Mucosa of rectum (tissue), 2 donors: Measurements from ENCODE around the gene TSNAXIP1.
A peak's percentile ranks its signal among the peaks of the same experiment; 100 is the strongest.

Experiments used
- H3K27ac ChIP-seq, 2 donors: one replicate each; pipeline ENCODE4 v1.7.0; 2013; ENCODE audit warnings: inconsistent platforms in 2 of 2, low read depth in 2 of 2, low read length in 2 of 2
- H3K27me3 ChIP-seq, 2 donors: one replicate each; pipeline ENCODE4 v1.7.0; 2013; ENCODE audit warnings: low read length in 2 of 2; ENCODE audit not compliant: control insufficient read depth in 2 of 2, insufficient read depth in 2 of 2
- H3K36me3 ChIP-seq, 2 donors: one replicate each; pipeline ENCODE4 v1.7.0; 2013; ENCODE audit warnings: low read length in 2 of 2; ENCODE audit not compliant: control insufficient read depth in 2 of 2, insufficient read depth in 2 of 2
- H3K4me1 ChIP-seq, 2 donors: one replicate each; pipeline ENCODE4 v1.7.0; 2013; ENCODE audit warnings: low read length in 2 of 2, mild to moderate bottlenecking in 1 of 2; ENCODE audit not compliant: control insufficient read depth in 2 of 2, insufficient read depth in 2 of 2
- H3K4me3 ChIP-seq, 2 donors: one replicate each; pipeline ENCODE4 v1.7.0; 2013; ENCODE audit warnings: low read length in 2 of 2
- H3K9ac ChIP-seq, 2 donors: one replicate each; pipeline ENCODE4 v1.7.0; 2013; ENCODE audit warnings: low read length in 2 of 2, low read depth in 1 of 2, mild to moderate bottlenecking in 1 of 2
- H3K9me3 ChIP-seq, 2 donors: one replicate each; pipeline ENCODE4 v1.7.0; 2013; ENCODE audit warnings: low read length in 2 of 2; ENCODE audit not compliant: control insufficient read depth in 2 of 2
- donor health status: healthy.
- donor health status: Normal muscosa, but diverticular disease.

TSNAXIP1 gene, protein sequence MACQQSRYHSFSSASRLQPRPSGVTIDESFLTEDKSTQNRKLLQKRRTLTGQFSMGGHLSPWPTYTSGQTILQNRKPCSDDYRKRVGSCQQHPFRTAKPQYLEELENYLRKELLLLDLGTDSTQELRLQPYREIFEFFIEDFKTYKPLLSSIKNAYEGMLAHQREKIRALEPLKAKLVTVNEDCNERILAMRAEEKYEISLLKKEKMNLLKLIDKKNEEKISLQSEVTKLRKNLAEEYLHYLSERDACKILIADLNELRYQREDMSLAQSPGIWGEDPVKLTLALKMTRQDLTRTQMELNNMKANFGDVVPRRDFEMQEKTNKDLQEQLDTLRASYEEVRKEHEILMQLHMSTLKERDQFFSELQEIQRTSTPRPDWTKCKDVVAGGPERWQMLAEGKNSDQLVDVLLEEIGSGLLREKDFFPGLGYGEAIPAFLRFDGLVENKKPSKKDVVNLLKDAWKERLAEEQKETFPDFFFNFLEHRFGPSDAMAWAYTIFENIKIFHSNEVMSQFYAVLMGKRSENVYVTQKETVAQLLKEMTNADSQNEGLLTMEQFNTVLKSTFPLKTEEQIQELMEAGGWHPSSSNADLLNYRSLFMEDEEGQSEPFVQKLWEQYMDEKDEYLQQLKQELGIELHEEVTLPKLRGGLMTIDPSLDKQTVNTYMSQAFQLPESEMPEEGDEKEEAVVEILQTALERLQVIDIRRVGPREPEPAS

DNA sequence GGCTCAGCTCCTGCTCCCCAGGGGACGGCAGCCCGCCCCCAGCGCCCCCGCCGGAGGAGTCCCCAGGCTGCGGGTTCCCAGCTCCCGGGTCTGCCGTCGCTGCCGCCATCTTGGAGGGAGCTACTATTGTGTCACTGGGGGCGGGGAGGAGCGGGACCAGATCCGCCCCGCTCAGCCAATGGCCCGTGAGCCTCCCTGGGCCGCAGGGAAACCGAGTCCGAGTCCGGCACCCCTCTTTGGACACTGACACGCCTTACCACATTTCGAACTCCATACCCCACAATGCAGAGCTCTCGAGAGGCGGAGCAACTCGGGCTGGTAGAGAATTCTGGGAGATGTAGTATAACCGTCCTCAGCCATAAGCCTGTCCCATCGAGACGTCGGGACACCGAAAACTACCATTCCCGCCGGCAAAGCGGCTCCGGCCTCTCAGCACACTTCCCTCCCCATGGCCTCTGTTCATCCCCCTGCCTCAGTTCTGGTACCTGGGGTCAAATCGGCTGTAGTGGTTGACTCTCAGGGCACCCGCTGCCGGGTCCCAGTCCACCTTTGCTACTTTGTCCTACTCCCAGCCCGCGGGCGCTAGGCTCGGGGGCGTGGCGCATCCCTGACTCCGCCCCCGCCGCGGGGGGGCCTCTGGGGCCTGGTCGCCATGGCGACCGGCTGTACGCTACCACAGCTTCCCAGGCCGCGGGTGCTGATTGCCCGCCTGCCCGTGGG is at the start of gene TSNAXIP1, which contains the start of gene RANBP10:
TSNAXIP1 (plus strand) TSS at position 462 of the 720 bp plus-strand sequence. CDS start 261 bp downstream, outside the sequence.
RANBP10 (minus strand) TSS at position 133 of the 720 bp plus-strand sequence; CDS start at position 109, 24 bp downstream.
- peaks cover 14 to 20% of the 10 kb centered on the region in 2 donors for H3K4me1 ChIP-seq
- H3K9me3 ChIP-seq, result no peaks in the 10 kb centered on the region
- H3K36me3 ChIP-seq, result peaks cover 5 to 11% of the 10 kb centered on the region in 2 donors
- H3K4me3 ChIP-seq, result peak within 1 kb of the TSS; percentile 93
- H3K9ac ChIP-seq, result peak within 1 kb of the TSS; percentile 93 to 95
- H3K27ac ChIP-seq, result peak within 1 kb of the TSS; percentile 67 to 68
- H3K27me3 ChIP-seq, result no peaks in the 10 kb centered on the region

DNA sequence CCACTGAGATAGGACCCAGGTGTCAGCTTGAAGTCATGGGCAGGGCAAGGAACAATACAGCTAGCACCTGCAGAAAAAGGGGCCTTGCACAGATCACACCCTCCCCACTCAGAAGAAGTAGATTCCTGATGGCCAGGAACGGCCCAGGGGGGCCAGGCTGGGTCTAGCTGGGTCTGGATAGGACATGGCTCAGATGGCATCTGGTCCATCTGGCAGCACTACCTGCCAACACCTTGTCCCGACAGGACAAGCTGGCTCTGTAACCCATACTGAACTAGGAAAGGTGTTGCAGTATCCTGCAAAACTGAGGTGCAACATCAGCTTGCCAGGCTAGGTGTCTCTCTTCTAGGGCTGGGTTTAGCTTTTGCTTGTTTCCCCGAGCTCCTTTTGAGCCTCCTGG is 48.7 kb upstream of the TSNAXIP1 start:
- peaks cover 0 to 6% of the 10 kb centered on the region in 2 donors for H3K4me1 ChIP-seq
- H3K9me3 ChIP-seq, result no peaks in the 10 kb centered on the region
- H3K36me3 ChIP-seq, result peaks cover 8 to 16% of the 10 kb centered on the region in 2 donors
- no peak overlapping the region for H3K4me3 ChIP-seq
- no peak overlapping the region for H3K27ac ChIP-seq
- H3K27me3 ChIP-seq, result no peaks in the 10 kb centered on the region
- no peak overlapping the region for H3K9ac ChIP-seq

DNA sequence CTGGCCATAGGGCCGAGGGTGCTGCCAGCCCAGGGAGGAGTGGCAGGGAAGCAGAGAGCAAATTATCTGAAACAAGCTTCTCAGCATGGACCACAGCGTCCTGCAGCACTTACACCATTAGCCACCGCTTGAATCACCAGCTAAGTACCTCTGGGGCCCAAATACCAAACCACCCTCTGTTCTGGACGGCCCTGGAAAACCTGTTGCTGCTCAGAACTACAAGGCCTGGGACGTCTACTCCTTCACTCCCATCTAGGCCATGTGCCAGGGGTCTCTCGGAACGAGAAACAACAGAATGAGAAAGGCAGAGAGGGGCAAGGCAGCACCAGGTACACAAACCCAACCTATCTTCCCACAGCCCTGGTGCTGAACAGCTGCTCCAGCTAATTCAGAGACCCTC is 47.7 kb upstream of the TSNAXIP1 start:
- Histone ChIP-seq H3K9ac (no peak overlapping the region), H3K27me3 (no peaks in the 10 kb centered on the region), H3K9me3 (no peaks in the 10 kb centered on the region), H3K4me3 (no peak overlapping the region), H3K27ac (no peak overlapping the region), H3K4me1 (peaks cover 0 to 6% of the 10 kb centered on the region in 2 donors), H3K36me3 (peaks cover 8 to 22% of the 10 kb centered on the region in 2 donors)

DNA sequence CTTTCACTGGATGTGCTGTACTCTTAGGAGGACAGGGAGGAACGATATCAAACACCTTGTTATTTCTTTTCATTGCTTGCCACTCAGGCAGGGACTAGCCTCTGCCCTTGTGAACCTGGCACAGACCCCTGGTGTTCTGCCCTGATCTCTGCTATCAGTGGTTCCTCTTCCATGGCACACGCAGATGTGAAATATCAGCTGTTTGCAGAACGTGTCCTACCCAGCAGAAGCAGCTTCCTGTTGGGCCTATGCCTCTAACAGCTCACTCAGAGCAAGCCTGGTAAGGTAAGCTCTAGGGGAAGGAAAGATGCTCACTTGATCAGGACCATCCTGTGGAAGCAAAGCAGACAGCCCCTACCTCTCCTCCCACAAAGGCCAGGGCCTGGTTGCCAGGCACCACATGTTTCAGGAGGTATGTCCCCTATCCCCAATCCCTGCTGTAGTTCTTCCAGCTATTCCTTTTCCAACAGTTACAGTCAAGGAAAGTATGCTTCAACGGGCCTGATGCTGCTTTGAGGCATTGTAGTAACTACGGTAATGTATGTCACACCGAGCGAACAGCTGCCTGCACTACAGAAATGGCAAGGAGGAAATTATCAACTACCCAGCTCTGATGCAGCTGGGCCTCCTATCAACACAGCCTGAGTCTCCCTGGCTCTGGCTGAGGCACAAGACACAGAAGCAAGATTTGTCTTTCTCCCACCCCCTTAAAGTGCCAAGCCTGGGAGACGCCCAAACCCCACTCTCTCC is 46.3 kb upstream of the TSNAXIP1 start:
- Histone ChIP-seq H3K27ac (no peak overlapping the region), H3K9me3 (no peaks in the 10 kb centered on the region), H3K4me1 (peaks cover 0 to 6% of the 10 kb centered on the region in 2 donors), H3K4me3 (no peak overlapping the region), H3K36me3 (peaks cover 3 to 22% of the 10 kb centered on the region in 2 donors), H3K9ac (no peak overlapping the region), H3K27me3 (no peaks in the 10 kb centered on the region)

DNA sequence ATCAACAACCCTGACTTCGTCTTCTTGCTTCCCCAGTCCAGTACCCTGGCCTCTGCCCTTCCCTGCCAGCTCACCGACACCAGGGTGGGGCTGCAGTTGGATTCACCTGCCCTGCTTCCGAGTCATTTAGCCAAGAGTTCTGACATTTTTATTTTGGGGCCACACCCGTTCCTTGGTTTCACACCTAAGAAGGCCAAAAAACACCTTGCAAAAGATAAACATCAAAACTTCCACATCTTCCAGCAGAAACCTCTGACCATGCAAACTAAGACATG is 45.8 kb upstream of the TSNAXIP1 start:
- Histone ChIP-seq H3K27me3 (no peaks in the 10 kb centered on the region), H3K36me3 (peaks cover 3 to 22% of the 10 kb centered on the region in 2 donors), H3K4me3 (no peak overlapping the region), H3K9ac (no peak overlapping the region), H3K27ac (no peak overlapping the region), H3K4me1 (peaks cover 0 to 6% of the 10 kb centered on the region in 2 donors), H3K9me3 (no peaks in the 10 kb centered on the region)

DNA sequence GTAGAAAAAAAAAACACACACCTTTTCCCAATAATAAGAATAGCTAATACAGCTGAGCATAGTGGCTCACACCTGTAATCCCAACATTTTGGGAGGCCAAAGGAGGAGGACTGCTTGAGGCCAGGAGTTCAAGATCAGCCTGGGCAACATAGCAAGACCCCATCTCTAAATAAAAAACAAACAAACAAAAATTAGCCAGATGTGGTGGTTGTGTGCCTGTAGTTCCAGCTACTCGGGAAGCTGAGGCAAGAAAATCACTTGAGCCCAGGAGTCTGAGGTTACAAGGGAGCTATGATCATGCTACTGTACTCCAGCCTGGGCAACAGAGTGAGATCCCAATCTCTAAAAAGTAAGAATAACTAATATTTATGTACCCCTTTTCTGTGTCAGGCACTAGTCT is 44.8 kb upstream of the TSNAXIP1 start:
- Histone ChIP-seq H3K9ac (no peak overlapping the region), H3K27ac (no peak overlapping the region), H3K27me3 (no peaks in the 10 kb centered on the region), H3K9me3 (no peaks in the 10 kb centered on the region), H3K36me3 (peaks cover 3 to 24% of the 10 kb centered on the region in 2 donors), H3K4me1 (peaks cover 0 to 6% of the 10 kb centered on the region in 2 donors), H3K4me3 (no peak overlapping the region)

DNA sequence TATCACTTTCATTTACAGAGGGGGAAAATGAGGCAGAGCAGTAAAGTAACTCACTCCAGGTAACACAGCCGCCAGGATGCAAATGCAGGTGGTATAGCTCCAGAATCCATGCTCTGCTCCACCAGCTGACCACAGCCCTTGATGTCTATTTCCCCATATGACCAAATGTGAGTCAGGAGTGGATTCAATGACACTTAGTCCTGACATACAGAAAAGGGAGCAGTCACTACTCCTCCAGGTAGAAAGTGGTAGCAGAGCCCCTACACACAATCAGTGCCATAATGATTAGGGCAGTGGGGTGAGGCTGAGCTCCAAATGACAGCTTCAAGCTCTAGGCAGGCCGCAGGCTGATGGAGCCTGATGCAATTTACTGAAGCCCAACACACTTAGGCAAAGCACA is 44.3 kb upstream of the TSNAXIP1 start:
- H3K4me3 ChIP-seq, result no peak overlapping the region
- H3K9ac ChIP-seq, result no peak overlapping the region
- peaks cover 3 to 21% of the 10 kb centered on the region in 2 donors for H3K36me3 ChIP-seq
- peaks cover 0 to 6% of the 10 kb centered on the region in 2 donors for H3K4me1 ChIP-seq
- H3K27me3 ChIP-seq, result no peaks in the 10 kb centered on the region
- H3K9me3 ChIP-seq, result no peaks in the 10 kb centered on the region
- no peak overlapping the region for H3K27ac ChIP-seq

DNA sequence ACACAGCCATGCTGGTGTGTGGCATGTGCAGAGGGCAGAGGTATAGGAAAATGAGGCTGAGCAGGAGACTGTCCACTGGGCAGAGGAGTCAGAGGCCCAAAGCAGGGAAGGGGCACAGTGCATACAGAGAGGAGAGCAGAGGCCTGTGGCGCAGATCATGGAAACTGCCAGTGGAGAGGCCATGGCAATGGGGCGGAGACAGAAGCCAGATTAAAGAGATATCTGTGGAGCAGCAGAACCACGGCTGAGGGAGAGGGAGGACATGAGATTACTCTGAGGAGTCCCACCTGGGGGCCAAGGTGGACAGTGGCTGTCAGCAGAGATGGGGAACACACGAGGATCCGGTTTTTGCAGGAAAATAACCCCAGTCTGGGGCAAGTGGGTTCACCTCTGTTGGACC is 43.6 kb upstream of the TSNAXIP1 start:
- Histone ChIP-seq H3K27ac (no peak overlapping the region), H3K4me1 (peaks cover 0 to 6% of the 10 kb centered on the region in 2 donors), H3K9me3 (no peaks in the 10 kb centered on the region), H3K27me3 (no peaks in the 10 kb centered on the region), H3K36me3 (peaks cover 3 to 19% of the 10 kb centered on the region in 2 donors), H3K4me3 (no peak overlapping the region), H3K9ac (no peak overlapping the region)

DNA sequence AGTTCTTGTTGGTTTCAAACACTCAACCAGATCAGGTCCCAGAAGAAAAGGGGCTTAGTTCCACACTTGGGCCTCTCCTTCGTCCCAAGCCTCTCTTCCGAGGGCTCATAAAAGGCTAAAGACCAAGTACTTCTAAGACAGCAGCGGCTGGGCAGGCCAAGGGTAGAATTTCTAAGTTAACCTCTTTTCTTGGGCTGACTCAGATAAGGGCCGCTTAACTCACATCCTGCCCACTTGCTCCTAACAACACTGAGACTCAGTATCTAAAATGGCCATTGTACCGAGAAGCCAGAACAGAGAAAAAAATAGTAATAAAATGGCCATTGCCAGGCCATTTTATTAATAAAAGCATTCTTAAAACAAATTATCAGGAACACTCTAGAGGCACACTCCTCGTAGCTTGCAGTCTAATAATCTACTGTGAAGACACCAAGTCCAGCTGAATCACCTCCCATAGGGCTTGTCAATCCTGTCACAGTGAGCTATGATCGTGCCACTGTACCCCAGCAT is 42.5 kb upstream of the TSNAXIP1 start:
- peaks cover 0 to 15% of the 10 kb centered on the region in 2 donors for H3K36me3 ChIP-seq
- H3K9me3 ChIP-seq, result no peaks in the 10 kb centered on the region
- no peaks in the 10 kb centered on the region for H3K27me3 ChIP-seq
- no peak overlapping the region for H3K4me3 ChIP-seq
- H3K27ac ChIP-seq, result no peak overlapping the region
- H3K4me1 ChIP-seq, result peaks cover 0 to 6% of the 10 kb centered on the region in 2 donors
- no peak overlapping the region for H3K9ac ChIP-seq
